Upper lobe of left lung (tissue), 6 donors: ENCODE measurements around the gene CHD9. TPM values are rescaled to one million over a fixed set of nuclear protein-coding genes. Genes with fewer than 3 reads are reported as not detected.
"Not testable (repeated sequence)": the region's sequence is repeated elsewhere in the genome, so short reads cannot be mapped to it uniquely, and the experiment has no call there.

Source experiments
- ATAC-seq, 2 donors: fragments of 200-7000 bp; cut with Tn5 transposase; one replicate each; pipeline ENCODE4 v1.9.1; 2022; ENCODE audit warnings: mild to moderate bottlenecking in 2 of 2, moderate library complexity in 2 of 2; ENCODE audit not compliant: low FRiP score in 2 of 2
- DNase-seq, 2 donors: peaks; one replicate each; pipeline ENCODE4 v3.0.0-alpha.2; 2019 to 2020
- H3K27ac ChIP-seq, 4 donors: fragments of 200-600 bp; sonication (generic); one replicate each; pipeline ENCODE4 v1.5.1; 2016 to 2019
- H3K27me3 ChIP-seq, 4 donors: fragments of 200-600 bp; sonication (generic); one replicate each; pipeline ENCODE4 v1.5.1; 2017 to 2019
- H3K36me3 ChIP-seq, 4 donors: fragments of 200-600 bp; sonication (generic); one replicate each; pipeline ENCODE4 v1.5.1; 2016 to 2019
- H3K4me1 ChIP-seq, 4 donors: fragments of 200-600 bp; sonication (generic); one replicate each; pipeline ENCODE4 v1.5.1; 2018 to 2019
- H3K4me3 ChIP-seq, 4 donors: fragments of 200-600 bp; sonication (generic); one replicate each; pipeline ENCODE4 v1.5.1; 2017 to 2019; ENCODE audit warnings: mild to moderate bottlenecking in 2 of 4, moderate library complexity in 1 of 4
- H3K9me3 ChIP-seq, 4 donors: fragments of 200-600 bp; sonication (generic); one replicate each; pipeline ENCODE4 v1.5.1; 2018 to 2019
- CTCF ChIP-seq, 6 experiments: fragments of 450-650 bp in 4 of 6; fragments of 200-600 bp in 2 of 6; sonication (generic) in 2 of 6; IDR thresholded peaks; one replicate each; pipeline ENCODE4 v1.5.1; 2016 to 2019; ENCODE audit warnings: antibody characterized with exemption in 6 of 6
- EP300 ChIP-seq, 4 donors: sonication (generic); formaldehyde crosslinking; IDR thresholded peaks; one replicate each; pipeline ENCODE4 v1.5.1; 2017; ENCODE audit warnings: antibody characterized with exemption in 4 of 4, control low read depth in 2 of 4
- POLR2A ChIP-seq, 4 donors: fragments of 450-650 bp; IDR thresholded peaks; one replicate each; pipeline ENCODE4 v1.5.1; 2016 to 2017; ENCODE audit warnings: antibody characterized with exemption in 4 of 4, mild to moderate bottlenecking in 2 of 4
- POLR2AphosphoS5 ChIP-seq, 2 donors: sonication (generic); formaldehyde crosslinking; IDR thresholded peaks; one replicate each; pipeline ENCODE4 v1.5.1; 2017; ENCODE audit warnings: antibody characterized with exemption in 2 of 2
- WGBS, 2 donors: methylation state at CpG; one replicate each; pipeline ENCODE4 v1.1.5; 2017 to 2018; 5-methylcytosine and 5-hydroxymethylcytosine counted together
- total RNA-seq, 6 donors: library from RNA; depleted of rRNA in 4 of 6; stranded (reverse); fragments of >200 nt in 4 of 6; gene quantifications; one replicate each; pipeline versions ENCODE4 v1.1.0 to v1.2.1, GENCODE V29; 2016 to 2021
- donor health status: DM: no; HTN: no; CAD: no; lungs with moderate emphysema.
- donor health status: DM: no; HTN: yes; CAD: no; lungs with severe emphysema.

CHD9 gene
- total RNA-seq, 6 donors from 2014 or later, result 55.6 to 98.8 (median 68.3) TPM

GRCh38 chr16:53035176-53035942 lies 19.4 kb upstream of the CHD9 start:
- WGBS, 2 donors, result 90 to 92% methylated on average over 3 of the region's 3 CpGs
- H3K27me3 ChIP-seq, result no peaks in the 10 kb centered on the region
- no peaks in the 10 kb centered on the region for H3K9me3 ChIP-seq
- H3K4me1 ChIP-seq, result no peaks in the 10 kb centered on the region
- DNase-seq (no peak), ATAC-seq (no peak)
- no peak overlapping the region for H3K4me3 ChIP-seq
- no peak overlapping the region for H3K27ac ChIP-seq
- no peaks in the 10 kb centered on the region for H3K36me3 ChIP-seq
- TF ChIP-seq EP300 (IDR thresholded peaks at IDR 0.05), result no peak
- no peak for TF ChIP-seq POLR2AphosphoS5 (IDR thresholded peaks at IDR 0.05)
- no peak for TF ChIP-seq POLR2A (IDR thresholded peaks at IDR 0.05)
- TF ChIP-seq CTCF (IDR thresholded peaks at IDR 0.05), result no peak

- Histone ChIP-seq H3K27me3 (no peaks in the 10 kb centered on the region), H3K27ac (no peak overlapping the region), H3K4me3 (no peak overlapping the region), H3K36me3 (no peaks in the 10 kb centered on the region), H3K4me1 (no peaks in the 10 kb centered on the region), H3K9me3 (no peaks in the 10 kb centered on the region)
- TF ChIP-seq POLR2AphosphoS5 (IDR thresholded peaks at IDR 0.05) (no peak), POLR2A (IDR thresholded peaks at IDR 0.05) (no peak), CTCF (IDR thresholded peaks at IDR 0.05) (no peak), EP300 (IDR thresholded peaks at IDR 0.05) (no peak)
- ATAC-seq, result no peak
- WGBS, 2 donors, result 84 to 97% methylated on average over 6 of the region's 6 CpGs
- DNase-seq, result no peak
Observed at GRCh38 chr16:53036066-53036465, 18.7 kb upstream of the CHD9 start.

GRCh38 chr16:53036711-53037110 lies 18.1 kb upstream of the CHD9 start:
- WGBS, 2 donors, result 82 to 88% methylated on average over 6 of the region's 6 CpGs
- not testable (repeated sequence) for ATAC-seq

GRCh38 chr16:53040788-53041187 lies 14.0 kb upstream of the CHD9 start:
- Histone ChIP-seq H3K4me3 (no peak overlapping the region), H3K36me3 (no peaks in the 10 kb centered on the region), H3K9me3 (no peaks in the 10 kb centered on the region), H3K27ac (no peak overlapping the region), H3K27me3 (no peaks in the 10 kb centered on the region), H3K4me1 (peaks cover 8 to 19% (median 15%) of the 10 kb centered on the region in 4 donors)
- TF ChIP-seq POLR2AphosphoS5 (IDR thresholded peaks at IDR 0.05) (no peak), EP300 (IDR thresholded peaks at IDR 0.05) (no peak), CTCF (IDR thresholded peaks at IDR 0.05) (no peak)
- no peak for DNase-seq
- WGBS, 2 donors, result 88 to 94% methylated on average over 1 of the region's 1 CpG
- no peak for ATAC-seq

More at GRCh38 chr16:53036711-53037110, 18.1 kb upstream of the CHD9 start:
- H3K36me3 ChIP-seq, H3K4me3 ChIP-seq, H3K4me1 ChIP-seq, H3K27ac ChIP-seq, H3K27me3 ChIP-seq, H3K9me3 ChIP-seq, DNase-seq: not testable (repeated sequence)

- Histone ChIP-seq H3K27me3 (no peaks in the 10 kb centered on the region), H3K27ac (peak overlapping the region in 2 of 4 donors; percentile 47 to 60), H3K4me3 (peak overlapping the region in 1 of 4 donors; percentile 1), H3K36me3 (no peaks in the 10 kb centered on the region), H3K9me3 (no peaks in the 10 kb centered on the region), H3K4me1 (peaks cover 8 to 19% (median 15%) of the 10 kb centered on the region in 4 donors)
- ATAC-seq (peak; percentile 61 to 62), DNase-seq (peak; percentile 39 to 50)
- 34 to 47% methylated on average over 4 of the region's 4 CpGs for WGBS, 2 donors
- TF ChIP-seq POLR2A (IDR thresholded peaks at IDR 0.05), result peak in 1 of 4 donors; percentile 25
- TF ChIP-seq CTCF (IDR thresholded peaks at IDR 0.05), result no peak
Observed at GRCh38 chr16:53041320-53042051, 13.3 kb upstream of the CHD9 start.
